T-helper 17 cell (primary cell): Measurements from ENCODE around the gene TRHDE. TPM values are rescaled to one million over a fixed set of nuclear protein-coding genes. Genes with fewer than 3 reads are reported as not detected.

ENCODE experiments used
- ATAC-seq: fragments of 150-1000 bp; cut with Tn5 transposase; 2 replicates; pipeline ENCODE4 v1.10.0; 2021; ENCODE audit warnings: mild to moderate bottlenecking, moderate library complexity
- DNase-seq, 3 donors: peaks; one replicate each; pipeline versions ENCODE4 v3.0.0 to v3.0.0-alpha.2; 2020 to 2021
- H3K9me3 ChIP-seq: one replicate; pipeline ENCODE4 v1.7.0; 2013; ENCODE audit warnings: low read length, mild to moderate bottlenecking; ENCODE audit not compliant: control insufficient read depth, poor library complexity, severe bottlenecking
- H3K27ac Mint-ChIP-seq: one replicate; pipeline ENCODE4 v1.8.0; 2022; ENCODE audit warnings: mild to moderate bottlenecking, moderate library complexity, mixed read lengths
- H3K27me3 Mint-ChIP-seq: one replicate; pipeline ENCODE4 v1.8.0; 2022; ENCODE audit warnings: mixed read lengths
- H3K36me3 Mint-ChIP-seq: one replicate; pipeline ENCODE4 v1.8.0; 2022; ENCODE audit warnings: low read depth, mixed read lengths
- H3K4me1 Mint-ChIP-seq: one replicate; pipeline ENCODE4 v1.8.0; 2022; ENCODE audit warnings: mild to moderate bottlenecking, mixed read lengths
- H3K4me3 Mint-ChIP-seq: one replicate; pipeline ENCODE4 v1.8.0; 2022; ENCODE audit warnings: mild to moderate bottlenecking, moderate library complexity, mixed read lengths
- total RNA-seq, 4 donors: library from RNA in 2 of 4; stranded (reverse) in 2 of 4; gene quantifications; one replicate each; pipeline ENCODE4 v1.2.3 and lab custom pipeline; 2022 to 2026

TRHDE gene
- total RNA-seq, 2 donors from 2014 or later = 0.26 TPM; not detected in 1

- ATAC-seq = no peak
- no peak overlapping the region for H3K27ac Mint-ChIP-seq
- no peaks in the 10 kb centered on the region for H3K4me1 Mint-ChIP-seq
- H3K27me3 Mint-ChIP-seq = no peaks in the 10 kb centered on the region
- no peaks in the 10 kb centered on the region for H3K9me3 ChIP-seq
- H3K36me3 Mint-ChIP-seq = no peaks in the 10 kb centered on the region
- no peak for DNase-seq
- no peak overlapping the region for H3K4me3 Mint-ChIP-seq
Measured at GRCh38 chr12:72365151-72365550, 93.0 kb downstream of the TRHDE start.

- no peaks in the 10 kb centered on the region for H3K4me1 Mint-ChIP-seq
- no peaks in the 10 kb centered on the region for H3K9me3 ChIP-seq
- ATAC-seq (no peak), DNase-seq (no peak)
- no peak overlapping the region for H3K4me3 Mint-ChIP-seq
- H3K27ac Mint-ChIP-seq = no peak overlapping the region
- H3K27me3 Mint-ChIP-seq = no peaks in the 10 kb centered on the region
- H3K36me3 Mint-ChIP-seq = no peaks in the 10 kb centered on the region
Measured at GRCh38 chr12:72366255-72366654, 94.1 kb downstream of the TRHDE start.

GRCh38 chr12:72368298-72368697 lies 96.1 kb downstream of the TRHDE start:
- no peaks in the 10 kb centered on the region for H3K27me3 Mint-ChIP-seq
- no peaks in the 10 kb centered on the region for H3K36me3 Mint-ChIP-seq
- no peaks in the 10 kb centered on the region for H3K9me3 ChIP-seq
- H3K27ac Mint-ChIP-seq = no peak overlapping the region
- DNase-seq = no peak
- H3K4me1 Mint-ChIP-seq = no peaks in the 10 kb centered on the region
- no peak for ATAC-seq
- no peak overlapping the region for H3K4me3 Mint-ChIP-seq

- H3K9me3 ChIP-seq = no peaks in the 10 kb centered on the region
- Mint-ChIP-seq H3K4me1 (no peaks in the 10 kb centered on the region), H3K27me3 (no peaks in the 10 kb centered on the region), H3K27ac (no peak overlapping the region), H3K36me3 (no peaks in the 10 kb centered on the region), H3K4me3 (no peak overlapping the region)
- ATAC-seq (no peak), DNase-seq (no peak)
Measured at GRCh38 chr12:72368719-72369422, 96.7 kb downstream of the TRHDE start.

- ATAC-seq = no peak
- H3K27me3 Mint-ChIP-seq = no peaks in the 10 kb centered on the region
- no peaks in the 10 kb centered on the region for H3K36me3 Mint-ChIP-seq
- H3K4me3 Mint-ChIP-seq = no peak overlapping the region
- DNase-seq = no peak
- no peak overlapping the region for H3K27ac Mint-ChIP-seq
- H3K4me1 Mint-ChIP-seq = no peaks in the 10 kb centered on the region
- H3K9me3 ChIP-seq = no peaks in the 10 kb centered on the region
Measured at GRCh38 chr12:72369423-72369959, 97.3 kb downstream of the TRHDE start.

GRCh38 chr12:72380441-72380840 lies 108.3 kb downstream of the TRHDE start:
- Mint-ChIP-seq H3K4me3 (no peak overlapping the region), H3K27me3 (no peaks in the 10 kb centered on the region), H3K4me1 (no peaks in the 10 kb centered on the region), H3K27ac (no peak overlapping the region), H3K36me3 (no peaks in the 10 kb centered on the region)
- no peak for DNase-seq
- no peaks in the 10 kb centered on the region for H3K9me3 ChIP-seq
- no peak for ATAC-seq

GRCh38 chr12:72388322-72388721 lies 116.2 kb downstream of the TRHDE start:
- no peaks in the 10 kb centered on the region for H3K9me3 ChIP-seq
- ATAC-seq (no peak), DNase-seq (no peak)
- Mint-ChIP-seq H3K27me3 (no peaks in the 10 kb centered on the region), H3K4me3 (no peak overlapping the region), H3K27ac (no peak overlapping the region), H3K4me1 (no peaks in the 10 kb centered on the region), H3K36me3 (no peaks in the 10 kb centered on the region)

- DNase-seq (no peak), ATAC-seq (no peak)
- Mint-ChIP-seq H3K4me3 (no peak overlapping the region), H3K27me3 (no peaks in the 10 kb centered on the region), H3K36me3 (no peaks in the 10 kb centered on the region), H3K27ac (no peak overlapping the region), H3K4me1 (no peaks in the 10 kb centered on the region)
- H3K9me3 ChIP-seq = no peaks in the 10 kb centered on the region
Measured at GRCh38 chr12:72390146-72390545, 118.0 kb downstream of the TRHDE start.

GRCh38 chr12:72406111-72406510 lies 133.9 kb downstream of the TRHDE start:
- DNase-seq (no peak), ATAC-seq (no peak)
- no peak overlapping the region for H3K4me3 Mint-ChIP-seq
- H3K27me3 Mint-ChIP-seq = no peaks in the 10 kb centered on the region
- H3K9me3 ChIP-seq = no peaks in the 10 kb centered on the region
- no peaks in the 10 kb centered on the region for H3K4me1 Mint-ChIP-seq
- no peak overlapping the region for H3K27ac Mint-ChIP-seq
- H3K36me3 Mint-ChIP-seq = no peaks in the 10 kb centered on the region

- H3K9me3 ChIP-seq = no peaks in the 10 kb centered on the region
- H3K27me3 Mint-ChIP-seq = no peaks in the 10 kb centered on the region
- no peak overlapping the region for H3K4me3 Mint-ChIP-seq
- H3K36me3 Mint-ChIP-seq = no peaks in the 10 kb centered on the region
- no peak for ATAC-seq
- H3K4me1 Mint-ChIP-seq = no peaks in the 10 kb centered on the region
- H3K27ac Mint-ChIP-seq = no peak overlapping the region
- DNase-seq = no peak
Measured at GRCh38 chr12:72432037-72432604, 160.0 kb downstream of the TRHDE start.

- no peaks in the 10 kb centered on the region for H3K9me3 ChIP-seq
- DNase-seq (no peak), ATAC-seq (no peak)
- H3K27me3 Mint-ChIP-seq = no peaks in the 10 kb centered on the region
- H3K36me3 Mint-ChIP-seq = no peaks in the 10 kb centered on the region
- H3K4me1 Mint-ChIP-seq = no peaks in the 10 kb centered on the region
- H3K4me3 Mint-ChIP-seq = no peak overlapping the region
- no peak overlapping the region for H3K27ac Mint-ChIP-seq
Measured at GRCh38 chr12:72433298-72433697, 161.1 kb downstream of the TRHDE start.

- Mint-ChIP-seq H3K4me3 (no peak overlapping the region), H3K36me3 (no peaks in the 10 kb centered on the region), H3K27me3 (no peaks in the 10 kb centered on the region), H3K27ac (no peak overlapping the region), H3K4me1 (no peaks in the 10 kb centered on the region)
- H3K9me3 ChIP-seq = peaks cover 4% of the 10 kb centered on the region
- ATAC-seq (no peak), DNase-seq (no peak)
Measured at GRCh38 chr12:72434999-72435398, 162.8 kb downstream of the TRHDE start.

GRCh38 chr12:72442217-72442616 lies 170.0 kb downstream of the TRHDE start:
- H3K27ac Mint-ChIP-seq = no peak overlapping the region
- no peak for ATAC-seq

GRCh38 chr12:72444125-72444524 lies 172.0 kb downstream of the TRHDE start:
- H3K9me3 ChIP-seq = no peaks in the 10 kb centered on the region
- ATAC-seq (no peak), DNase-seq (no peak)
- Mint-ChIP-seq H3K36me3 (no peaks in the 10 kb centered on the region), H3K4me1 (no peaks in the 10 kb centered on the region), H3K27ac (no peak overlapping the region), H3K4me3 (no peak overlapping the region), H3K27me3 (no peaks in the 10 kb centered on the region)

More at GRCh38 chr12:72442217-72442616, 170.0 kb downstream of the TRHDE start:
- H3K36me3 Mint-ChIP-seq = no peaks in the 10 kb centered on the region
- H3K4me3 Mint-ChIP-seq = no peak overlapping the region
- H3K27me3 Mint-ChIP-seq = no peaks in the 10 kb centered on the region
- H3K4me1 Mint-ChIP-seq = no peaks in the 10 kb centered on the region
- no peak for DNase-seq
- peaks cover 4% of the 10 kb centered on the region for H3K9me3 ChIP-seq
